SK-N-SH treated with all-trans-retinoic acid at 6 μM for 48 hours (cell line): Measurements from ENCODE around the gene LIPK.

Experiments
- ATAC-seq: fragments of 200-7000 bp; cut with Tn5 transposase; 3 replicates; pipeline ENCODE4 v1.9.1; 2020; ENCODE audit warnings: mild to moderate bottlenecking, moderate library complexity
- ARNTL ChIP-seq: fragments of 450-650 bp; formaldehyde crosslinking; IDR thresholded peaks from 2 replicates; pipeline ENCODE4 v1.5.0; 2020; ENCODE audit warnings: low read depth, mild to moderate bottlenecking, moderate library complexity, borderline replicate concordance
- BACH2 ChIP-seq: fragments of 250-450 bp; sonication (Bioruptor Pico); IDR thresholded peaks from 2 replicates; pipeline ENCODE4 v1.9.0; 2021; ENCODE audit warnings: mild to moderate bottlenecking, borderline replicate concordance
- CSDC2 ChIP-seq: fragments of 250-450 bp; sonication (Bioruptor Pico); IDR thresholded peaks from 2 replicates; pipeline ENCODE4 v1.5.0; 2020; ENCODE audit warnings: mild to moderate bottlenecking, moderate library complexity
- ESRRG ChIP-seq: fragments of 250-450 bp; sonication (Bioruptor Pico); IDR thresholded peaks from 2 replicates; pipeline ENCODE4 v1.6.1; 2021; ENCODE audit warnings: mild to moderate bottlenecking
- GLIS3 ChIP-seq: fragments of 250-450 bp; sonication (Bioruptor Pico); IDR thresholded peaks from 2 replicates; pipeline ENCODE4 v1.5.0; 2020; ENCODE audit warnings: mild to moderate bottlenecking, moderate library complexity
- ISL1 ChIP-seq: fragments of 250-450 bp; sonication (Bioruptor Pico); IDR thresholded peaks from 2 replicates; pipeline ENCODE4 v2.1.2; 2022; ENCODE audit warnings: mild to moderate bottlenecking, moderate library complexity
- PPARA ChIP-seq: fragments of 250-450 bp; sonication (Bioruptor Pico); IDR thresholded peaks from 2 replicates; pipeline ENCODE4 v1.5.0; 2020; ENCODE audit warnings: mild to moderate bottlenecking, borderline replicate concordance
- RARB ChIP-seq: fragments of 250-450 bp; sonication (Bioruptor Pico); IDR thresholded peaks from 2 replicates; pipeline ENCODE4 v1.8.0; 2021; ENCODE audit warnings: mild to moderate bottlenecking, moderate library complexity
- SNAI2 ChIP-seq: fragments of 250-450 bp; sonication (Bioruptor Pico); IDR thresholded peaks from 2 replicates; pipeline ENCODE4 v1.5.0; 2020; ENCODE audit warnings: mild to moderate bottlenecking, moderate library complexity
- TCF4 ChIP-seq: fragments of 250-450 bp; sonication (Bioruptor Pico); IDR thresholded peaks from 2 replicates; pipeline ENCODE4 v1.8.0; 2021; ENCODE audit warnings: mild to moderate bottlenecking, moderate library complexity, borderline replicate concordance
- TOX ChIP-seq: fragments of 250-450 bp; sonication (Bioruptor Pico); IDR thresholded peaks from 2 replicates; pipeline ENCODE4 v1.8.0; 2021; ENCODE audit warnings: mild to moderate bottlenecking, moderate library complexity, borderline replicate concordance
- ZC3H10 ChIP-seq: fragments of 250-450 bp; sonication (Bioruptor Pico); IDR thresholded peaks from 2 replicates; pipeline ENCODE4 v1.5.1; 2021; ENCODE audit warnings: mild to moderate bottlenecking, moderate library complexity
- ZFP3 ChIP-seq: fragments of 250-450 bp; sonication (Bioruptor Pico); IDR thresholded peaks from 2 replicates; pipeline ENCODE4 v1.5.0; 2020; ENCODE audit warnings: mild to moderate bottlenecking, moderate library complexity
- ZNF70 ChIP-seq: fragments of 450-650 bp; formaldehyde crosslinking; IDR thresholded peaks from 2 replicates; pipeline ENCODE4 v1.5.0; 2020; ENCODE audit warnings: mild to moderate bottlenecking, moderate library complexity
- ZNF8 ChIP-seq: fragments of 450-650 bp; formaldehyde crosslinking; IDR thresholded peaks from 2 replicates; pipeline ENCODE4 v1.5.0; 2020; ENCODE audit warnings: mild to moderate bottlenecking, moderate library complexity
- TF ChIP-seq, protein P1 (sequence below): fragments of 250-450 bp; sonication (Bioruptor Pico); IDR thresholded peaks from 2 replicates; pipeline ENCODE4 v1.5.1; 2020; ENCODE audit warnings: low read depth, mild to moderate bottlenecking, moderate library complexity
- TF ChIP-seq, protein P2 (sequence below): fragments of 250-450 bp; sonication (Bioruptor Pico); IDR thresholded peaks from 2 replicates; pipeline ENCODE4 v1.8.0; 2021; ENCODE audit warnings: low read depth, mild to moderate bottlenecking, moderate library complexity, borderline replicate concordance
- TF ChIP-seq, protein P3 (sequence below): fragments of 250-450 bp; sonication (Bioruptor Pico); IDR thresholded peaks from 2 replicates; pipeline ENCODE4 v1.5.1; 2021; ENCODE audit warnings: mild to moderate bottlenecking, moderate library complexity
- TF ChIP-seq, protein P4 (sequence below): fragments of 250-450 bp; sonication (Bioruptor Pico); IDR thresholded peaks from 2 replicates; pipeline ENCODE4 v1.5.0; 2020; ENCODE audit warnings: mild to moderate bottlenecking, moderate library complexity

Gene LIPK

DNA sequence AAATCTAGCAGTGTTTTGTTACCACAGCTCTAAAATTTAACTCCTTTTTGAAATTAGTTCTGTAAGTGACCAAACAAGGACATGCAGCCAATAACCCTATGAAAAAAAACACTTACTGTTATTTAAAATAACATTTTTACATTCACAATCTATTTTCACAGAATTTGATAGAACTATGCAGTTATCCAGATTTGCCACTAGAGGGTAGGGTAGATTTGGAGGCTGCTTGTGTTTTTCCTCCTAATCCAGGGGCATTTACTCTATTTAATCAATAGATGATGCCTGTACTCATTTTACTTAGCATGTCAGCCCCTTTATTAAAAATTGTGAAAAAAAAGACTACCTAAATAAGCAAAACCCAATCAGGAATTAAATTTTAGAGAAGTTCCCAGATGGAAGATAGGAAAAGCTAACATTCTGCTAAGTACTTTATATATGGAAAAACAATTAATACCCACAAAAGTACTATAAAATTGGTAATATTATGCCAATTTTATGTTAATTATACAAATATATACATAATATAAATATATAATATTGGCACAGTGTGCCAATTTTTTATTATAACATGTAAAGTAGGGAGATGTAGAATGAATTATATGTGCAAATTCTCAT lies 18.1 kb upstream of the LIPK start:
- no peak for ATAC-seq

DNA sequence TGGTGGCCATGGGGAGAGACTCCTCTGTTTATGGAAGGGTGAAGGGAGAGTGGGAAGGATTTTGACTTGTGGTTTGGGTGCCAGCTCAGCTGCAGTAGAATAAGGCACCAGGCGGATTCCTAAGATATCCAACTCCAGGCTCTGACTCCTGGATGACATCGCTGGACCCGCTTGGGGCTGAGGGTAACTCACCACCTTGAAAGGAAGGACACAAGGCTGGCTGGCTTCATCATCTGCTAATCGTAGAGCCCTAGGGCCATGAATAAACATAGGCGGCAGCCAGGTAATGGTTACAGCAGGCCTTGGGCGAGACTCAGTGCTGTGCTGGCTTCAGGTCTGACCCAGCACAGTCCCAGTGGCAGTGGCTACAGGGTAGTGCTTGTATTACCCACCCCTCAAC lies 16.7 kb upstream of the LIPK start:
- ATAC-seq, result no peak
- TF ChIP-seq GLIS3 (CRISPR knock-in tag) (no peak), ZFP3 (CRISPR knock-in tag) (no peak), BACH2 (CRISPR knock-in tag) (no peak), PPARA (CRISPR knock-in tag) (no peak), SNAI2 (CRISPR knock-in tag) (no peak), TCF4 (no peak), ZNF70 (CRISPR knock-in tag) (no peak), TOX (CRISPR knock-in tag) (no peak), ZNF8 (CRISPR knock-in tag) (no peak), ARNTL (CRISPR knock-in tag) (no peak), ISL1 (CRISPR knock-in tag) (no peak), RARB (CRISPR knock-in tag) (no peak), CSDC2 (CRISPR knock-in tag) (no peak)
- TF ChIP-seq, protein P1, sequence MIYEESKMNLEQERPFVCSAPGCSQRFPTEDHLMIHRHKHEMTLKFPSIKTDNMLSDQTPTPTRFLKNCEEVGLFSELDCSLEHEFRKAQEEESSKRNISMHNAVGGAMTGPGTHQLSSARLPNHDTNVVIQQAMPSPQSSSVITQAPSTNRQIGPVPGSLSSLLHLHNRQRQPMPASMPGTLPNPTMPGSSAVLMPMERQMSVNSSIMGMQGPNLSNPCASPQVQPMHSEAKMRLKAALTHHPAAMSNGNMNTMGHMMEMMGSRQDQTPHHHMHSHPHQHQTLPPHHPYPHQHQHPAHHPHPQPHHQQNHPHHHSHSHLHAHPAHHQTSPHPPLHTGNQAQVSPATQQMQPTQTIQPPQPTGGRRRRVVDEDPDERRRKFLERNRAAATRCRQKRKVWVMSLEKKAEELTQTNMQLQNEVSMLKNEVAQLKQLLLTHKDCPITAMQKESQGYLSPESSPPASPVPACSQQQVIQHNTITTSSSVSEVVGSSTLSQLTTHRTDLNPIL (CRISPR knock-in tag), result no peak
- TF ChIP-seq, protein P2, sequence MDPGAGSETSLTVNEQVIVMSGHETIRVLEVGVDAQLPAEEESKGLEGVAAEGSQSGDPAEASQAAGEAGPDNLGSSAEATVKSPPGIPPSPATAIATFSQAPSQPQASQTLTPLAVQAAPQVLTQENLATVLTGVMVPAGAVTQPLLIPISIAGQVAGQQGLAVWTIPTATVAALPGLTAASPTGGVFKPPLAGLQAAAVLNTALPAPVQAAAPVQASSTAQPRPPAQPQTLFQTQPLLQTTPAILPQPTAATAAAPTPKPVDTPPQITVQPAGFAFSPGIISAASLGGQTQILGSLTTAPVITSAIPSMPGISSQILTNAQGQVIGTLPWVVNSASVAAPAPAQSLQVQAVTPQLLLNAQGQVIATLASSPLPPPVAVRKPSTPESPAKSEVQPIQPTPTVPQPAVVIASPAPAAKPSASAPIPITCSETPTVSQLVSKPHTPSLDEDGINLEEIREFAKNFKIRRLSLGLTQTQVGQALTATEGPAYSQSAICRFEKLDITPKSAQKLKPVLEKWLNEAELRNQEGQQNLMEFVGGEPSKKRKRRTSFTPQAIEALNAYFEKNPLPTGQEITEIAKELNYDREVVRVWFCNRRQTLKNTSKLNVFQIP (CRISPR knock-in tag), result no peak
- TF ChIP-seq, protein P3, sequence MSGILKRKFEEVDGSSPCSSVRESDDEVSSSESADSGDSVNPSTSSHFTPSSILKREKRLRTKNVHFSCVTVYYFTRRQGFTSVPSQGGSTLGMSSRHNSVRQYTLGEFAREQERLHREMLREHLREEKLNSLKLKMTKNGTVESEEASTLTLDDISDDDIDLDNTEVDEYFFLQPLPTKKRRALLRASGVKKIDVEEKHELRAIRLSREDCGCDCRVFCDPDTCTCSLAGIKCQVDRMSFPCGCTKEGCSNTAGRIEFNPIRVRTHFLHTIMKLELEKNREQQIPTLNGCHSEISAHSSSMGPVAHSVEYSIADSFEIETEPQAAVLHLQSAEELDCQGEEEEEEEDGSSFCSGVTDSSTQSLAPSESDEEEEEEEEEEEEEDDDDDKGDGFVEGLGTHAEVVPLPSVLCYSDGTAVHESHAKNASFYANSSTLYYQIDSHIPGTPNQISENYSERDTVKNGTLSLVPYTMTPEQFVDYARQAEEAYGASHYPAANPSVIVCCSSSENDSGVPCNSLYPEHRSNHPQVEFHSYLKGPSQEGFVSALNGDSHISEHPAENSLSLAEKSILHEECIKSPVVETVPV (CRISPR knock-in tag), result no peak
- TF ChIP-seq, protein P4, sequence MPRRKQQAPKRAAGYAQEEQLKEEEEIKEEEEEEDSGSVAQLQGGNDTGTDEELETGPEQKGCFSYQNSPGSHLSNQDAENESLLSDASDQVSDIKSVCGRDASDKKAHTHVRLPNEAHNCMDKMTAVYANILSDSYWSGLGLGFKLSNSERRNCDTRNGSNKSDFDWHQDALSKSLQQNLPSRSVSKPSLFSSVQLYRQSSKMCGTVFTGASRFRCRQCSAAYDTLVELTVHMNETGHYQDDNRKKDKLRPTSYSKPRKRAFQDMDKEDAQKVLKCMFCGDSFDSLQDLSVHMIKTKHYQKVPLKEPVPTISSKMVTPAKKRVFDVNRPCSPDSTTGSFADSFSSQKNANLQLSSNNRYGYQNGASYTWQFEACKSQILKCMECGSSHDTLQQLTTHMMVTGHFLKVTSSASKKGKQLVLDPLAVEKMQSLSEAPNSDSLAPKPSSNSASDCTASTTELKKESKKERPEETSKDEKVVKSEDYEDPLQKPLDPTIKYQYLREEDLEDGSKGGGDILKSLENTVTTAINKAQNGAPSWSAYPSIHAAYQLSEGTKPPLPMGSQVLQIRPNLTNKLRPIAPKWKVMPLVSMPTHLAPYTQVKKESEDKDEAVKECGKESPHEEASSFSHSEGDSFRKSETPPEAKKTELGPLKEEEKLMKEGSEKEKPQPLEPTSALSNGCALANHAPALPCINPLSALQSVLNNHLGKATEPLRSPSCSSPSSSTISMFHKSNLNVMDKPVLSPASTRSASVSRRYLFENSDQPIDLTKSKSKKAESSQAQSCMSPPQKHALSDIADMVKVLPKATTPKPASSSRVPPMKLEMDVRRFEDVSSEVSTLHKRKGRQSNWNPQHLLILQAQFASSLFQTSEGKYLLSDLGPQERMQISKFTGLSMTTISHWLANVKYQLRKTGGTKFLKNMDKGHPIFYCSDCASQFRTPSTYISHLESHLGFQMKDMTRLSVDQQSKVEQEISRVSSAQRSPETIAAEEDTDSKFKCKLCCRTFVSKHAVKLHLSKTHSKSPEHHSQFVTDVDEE, result no peak

More for the DNA sequence above, 18.1 kb upstream of the LIPK start:
- no peak for TF ChIP-seq ARNTL (CRISPR knock-in tag)
- TF ChIP-seq TOX (CRISPR knock-in tag), result no peak

DNA sequence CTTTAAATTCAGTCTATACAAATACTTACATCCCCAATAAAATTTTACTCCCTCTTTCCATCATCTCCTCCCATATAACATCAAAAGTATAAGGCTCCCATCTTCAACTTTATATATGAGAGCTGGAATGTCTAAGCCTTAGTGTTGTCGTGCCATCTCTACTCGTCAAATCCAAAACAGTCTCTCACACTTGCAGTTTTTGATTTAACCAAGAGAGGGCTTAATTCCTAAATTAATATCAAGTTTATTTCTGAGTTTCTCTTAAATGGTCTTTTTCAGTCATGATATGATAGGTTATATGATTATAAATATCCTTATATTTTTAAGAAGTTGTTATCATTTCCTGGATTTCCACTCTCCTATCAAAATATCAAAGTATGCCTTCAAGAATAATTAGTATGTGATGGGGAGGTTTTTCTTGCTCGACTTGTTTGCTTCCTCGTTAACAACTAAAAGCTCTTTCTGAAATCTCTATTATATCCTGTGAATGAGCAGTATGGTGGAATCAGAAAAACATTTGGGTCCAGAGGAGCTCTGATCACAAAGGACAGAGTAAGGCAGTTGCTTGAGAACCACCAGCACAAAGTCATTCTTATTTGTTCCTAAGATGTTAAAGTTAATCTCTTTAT lies 12.5 kb upstream of the LIPK start:
- no peak for ATAC-seq
- TF ChIP-seq PPARA (CRISPR knock-in tag), result no peak
- TF ChIP-seq ZFP3 (CRISPR knock-in tag), result no peak

DNA sequence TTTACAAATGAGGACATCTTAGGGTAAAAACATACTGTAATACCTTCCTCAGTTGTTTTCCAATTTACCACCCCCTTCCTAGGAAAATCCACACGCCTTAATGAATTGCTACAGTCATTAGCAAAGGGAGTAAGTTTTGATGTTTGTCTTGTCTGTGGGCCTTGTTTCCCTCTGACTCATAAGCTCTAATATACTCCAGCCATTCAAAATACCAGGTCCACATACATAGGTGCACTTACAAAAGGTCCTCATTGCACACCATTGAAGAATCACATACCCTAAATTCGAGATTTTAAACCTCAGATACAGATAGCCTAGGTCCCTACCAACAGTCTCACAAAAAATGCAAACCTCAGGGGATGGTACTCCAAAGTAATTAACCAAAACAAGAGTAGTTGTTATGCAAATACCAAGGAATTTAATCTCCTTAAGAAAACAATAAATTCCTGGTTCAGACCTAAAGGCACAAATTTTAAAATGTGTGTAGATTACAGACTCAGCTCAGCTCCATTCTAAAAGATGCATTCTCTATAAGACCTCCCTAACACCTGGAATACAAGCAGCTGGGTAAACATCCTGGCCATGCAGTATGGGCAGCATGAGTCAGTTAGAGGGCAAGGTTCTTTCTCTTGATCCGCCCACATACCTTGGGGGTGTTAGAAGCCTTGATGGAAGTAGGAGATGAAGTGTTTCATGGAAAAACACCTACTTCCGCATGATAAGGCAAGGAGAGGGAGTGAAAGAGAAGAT lies 3.0 kb upstream of the LIPK start:
- no peak for ATAC-seq
- TF ChIP-seq, protein P4, result no peak
- TF ChIP-seq, protein P1 (CRISPR knock-in tag), result no peak
- no peak for TF ChIP-seq ESRRG
- TF ChIP-seq, protein P3 (CRISPR knock-in tag), result no peak
- TF ChIP-seq ZFP3 (CRISPR knock-in tag), result no peak
- TF ChIP-seq ZC3H10 (CRISPR knock-in tag), result no peak
- no peak for TF ChIP-seq BACH2 (CRISPR knock-in tag)
